22Rv1 (cell line): ENCODE data around the gene PTDSS2.
"Not testable (repeated sequence)": the region's sequence is repeated elsewhere in the genome, so short reads cannot be mapped to it uniquely, and the experiment has no call there.

ENCODE experiments used
- CTCF ChIP-seq: fragments of 450-650 bp; IDR thresholded peaks from 2 replicates; pipeline ENCODE4 v1.5.1; 2017; ENCODE audit warnings: mild to moderate bottlenecking
- ZFX ChIP-seq: fragments of 450-650 bp; IDR thresholded peaks from 2 replicates; pipeline ENCODE4 v1.6.1; 2017; ENCODE audit warnings: antibody characterized with exemption, borderline replicate concordance

- not testable (repeated sequence) for TF ChIP-seq CTCF, ZFX
These were observed 19.1 kb downstream of the PTDSS2 start for GRCh38 chr11:469026-469683.
